Gastroesophageal sphincter (tissue), 4 donors: ENCODE results near the gene ATG4A. TPM values are rescaled to one million over a fixed set of nuclear protein-coding genes. Genes with fewer than 3 reads are reported as not detected.

Experiments
- ATAC-seq: fragments of 150-250 bp; one replicate; pipeline ENCODE4 v1.9.1; 2016; ENCODE audit warnings: mild to moderate bottlenecking, moderate library complexity
- H3K27ac ChIP-seq, 4 donors: fragments of 200-600 bp; sonication (generic) in 3 of 4; 1 replicate in 3 of 4; 2 replicates in 1 of 4; pipeline ENCODE4 v1.5.1; 2016 to 2019
- H3K27me3 ChIP-seq: fragments of 200-600 bp; sonication (generic); one replicate; pipeline ENCODE4 v1.5.1; 2019
- H3K36me3 ChIP-seq, 2 donors: fragments of 200-600 bp; sonication (generic); one replicate each; pipeline ENCODE4 v1.5.1; 2019; ENCODE audit warnings: control low read depth in 1 of 2
- H3K4me1 ChIP-seq, 3 donors: fragments of 200-600 bp; sonication (generic); 1 replicate in 2 of 3; 2 replicates in 1 of 3; pipeline ENCODE4 v1.5.1; 2016 to 2019; ENCODE audit warnings: control low read depth in 2 of 3
- H3K4me3 ChIP-seq, 2 donors: fragments of 200-600 bp; sonication (generic); one replicate each; pipeline ENCODE4 v1.5.1; 2019; ENCODE audit warnings: mild to moderate bottlenecking in 1 of 2, moderate library complexity in 1 of 2
- H3K9me3 ChIP-seq, 3 donors: fragments of 200-600 bp; sonication (generic); one replicate each; pipeline ENCODE4 v1.5.1; 2017 to 2019; ENCODE audit warnings: control low read depth in 2 of 3
- EP300 ChIP-seq: sonication (generic); formaldehyde crosslinking; IDR thresholded peaks from one replicate; pipeline ENCODE4 v1.6.1; 2017; ENCODE audit warnings: antibody characterized with exemption, mild to moderate bottlenecking
- POLR2A ChIP-seq, 2 donors: fragments of 450-650 bp; IDR thresholded peaks; one replicate each; pipeline ENCODE4 v1.6.1; 2017; ENCODE audit warnings: antibody characterized with exemption in 2 of 2, mild to moderate bottlenecking in 2 of 2, moderate library complexity in 1 of 2
- POLR2AphosphoS5 ChIP-seq: sonication (generic); formaldehyde crosslinking; IDR thresholded peaks from one replicate; pipeline ENCODE4 v1.6.1; 2017; ENCODE audit warnings: antibody characterized with exemption
- WGBS, 2 donors: methylation state at CpG; one replicate each; pipeline ENCODE4 v1.1.5; 2018; ENCODE audit warnings: low coverage in 1 of 2; 5-methylcytosine and 5-hydroxymethylcytosine counted together
- total RNA-seq, 4 donors: library from RNA; depleted of rRNA; stranded (reverse); fragments of >200 nt; gene quantifications; one replicate each; pipeline ENCODE4 v1.1.0, GENCODE V29; 2016
- TF ChIP-seq, protein P1 (sequence below), 4 experiments: fragments of 200-600 bp in 2 of 4; fragments of 450-650 bp in 2 of 4; sonication (generic) in 1 of 4; IDR thresholded peaks; one replicate each; pipeline ENCODE4 v1.5.1; 2017 to 2019; ENCODE audit warnings: antibody characterized with exemption in 4 of 4, mild to moderate bottlenecking in 2 of 4, moderate library complexity in 2 of 4

Gene ATG4A, protein sequence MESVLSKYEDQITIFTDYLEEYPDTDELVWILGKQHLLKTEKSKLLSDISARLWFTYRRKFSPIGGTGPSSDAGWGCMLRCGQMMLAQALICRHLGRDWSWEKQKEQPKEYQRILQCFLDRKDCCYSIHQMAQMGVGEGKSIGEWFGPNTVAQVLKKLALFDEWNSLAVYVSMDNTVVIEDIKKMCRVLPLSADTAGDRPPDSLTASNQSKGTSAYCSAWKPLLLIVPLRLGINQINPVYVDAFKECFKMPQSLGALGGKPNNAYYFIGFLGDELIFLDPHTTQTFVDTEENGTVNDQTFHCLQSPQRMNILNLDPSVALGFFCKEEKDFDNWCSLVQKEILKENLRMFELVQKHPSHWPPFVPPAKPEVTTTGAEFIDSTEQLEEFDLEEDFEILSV
- total RNA-seq = 10 to 100 TPM in 3 of 4 donors, 1 to 10 TPM in 1; 9.3 to 13.6 (median 11.8) TPM

DNA sequence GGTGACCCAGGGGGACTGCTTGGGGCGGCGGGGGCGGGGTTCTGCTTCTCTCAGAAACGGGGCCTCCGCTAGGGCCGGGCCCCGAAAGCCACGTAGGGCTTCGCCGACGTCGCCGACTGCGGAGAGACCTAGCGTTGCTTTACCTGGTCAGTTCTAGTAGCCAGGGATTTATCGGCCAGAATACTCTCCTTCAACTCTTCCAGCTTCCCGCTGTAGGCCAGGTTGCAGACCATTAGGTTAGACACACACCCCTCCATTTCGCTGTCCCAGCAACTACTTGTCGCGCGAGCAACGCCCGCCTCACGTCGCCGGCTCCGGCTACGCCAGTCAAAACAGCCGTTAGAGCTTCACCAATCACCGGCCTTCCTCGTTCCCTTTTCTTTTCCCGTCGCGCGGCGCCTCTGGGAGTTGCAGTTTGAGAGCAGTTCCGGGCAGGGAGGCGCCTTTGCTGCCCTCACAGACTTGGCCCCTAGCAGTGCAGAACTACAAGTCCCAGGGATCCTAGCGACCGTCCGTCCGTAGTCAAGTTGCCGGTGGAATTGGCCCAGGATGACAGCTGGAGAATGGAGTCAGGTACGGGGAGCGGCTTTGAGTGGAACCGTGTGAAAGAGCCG is at the start of gene ATG4A, which contains the start of gene PSMD10:
Gene ATG4A, plus strand, starts transcription at position 515 of the 614 bp plus-strand sequence. Its CDS starts 49 bp downstream, at position 564.
Gene PSMD10, minus strand, starts transcription at position 279 of the 614 bp plus-strand sequence. Its CDS starts 22 bp downstream, at position 257.
- H3K36me3 ChIP-seq = peaks cover 0 to 15% of the 10 kb centered on the region in 2 donors
- H3K27ac ChIP-seq = peak within 1 kb of the TSS; percentile 86 to 88 (median 87)
- ATAC-seq = peak; percentile 99
- no peaks in the 10 kb centered on the region for H3K27me3 ChIP-seq
- H3K4me3 ChIP-seq = peak within 1 kb of the TSS; percentile 65 to 84
- 43% methylated on average over 12 of the region's 47 CpGs; no CpG with 5 or more reads in 1 of the 2 donors for WGBS, 2 donors
- H3K9me3 ChIP-seq = no peaks in the 10 kb centered on the region
- TF ChIP-seq POLR2A (IDR thresholded peaks at IDR 0.05) = peak; percentile 40 to 45
- peak; percentile 80 for TF ChIP-seq POLR2AphosphoS5
- no peak for TF ChIP-seq EP300
- TF ChIP-seq, protein P1, sequence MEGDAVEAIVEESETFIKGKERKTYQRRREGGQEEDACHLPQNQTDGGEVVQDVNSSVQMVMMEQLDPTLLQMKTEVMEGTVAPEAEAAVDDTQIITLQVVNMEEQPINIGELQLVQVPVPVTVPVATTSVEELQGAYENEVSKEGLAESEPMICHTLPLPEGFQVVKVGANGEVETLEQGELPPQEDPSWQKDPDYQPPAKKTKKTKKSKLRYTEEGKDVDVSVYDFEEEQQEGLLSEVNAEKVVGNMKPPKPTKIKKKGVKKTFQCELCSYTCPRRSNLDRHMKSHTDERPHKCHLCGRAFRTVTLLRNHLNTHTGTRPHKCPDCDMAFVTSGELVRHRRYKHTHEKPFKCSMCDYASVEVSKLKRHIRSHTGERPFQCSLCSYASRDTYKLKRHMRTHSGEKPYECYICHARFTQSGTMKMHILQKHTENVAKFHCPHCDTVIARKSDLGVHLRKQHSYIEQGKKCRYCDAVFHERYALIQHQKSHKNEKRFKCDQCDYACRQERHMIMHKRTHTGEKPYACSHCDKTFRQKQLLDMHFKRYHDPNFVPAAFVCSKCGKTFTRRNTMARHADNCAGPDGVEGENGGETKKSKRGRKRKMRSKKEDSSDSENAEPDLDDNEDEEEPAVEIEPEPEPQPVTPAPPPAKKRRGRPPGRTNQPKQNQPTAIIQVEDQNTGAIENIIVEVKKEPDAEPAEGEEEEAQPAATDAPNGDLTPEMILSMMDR (IDR thresholded peaks at IDR 0.05) = peak in 3 of 4 experiments; percentile 13 to 30 (median 21)
- H3K4me1 ChIP-seq = peaks cover 0 to 29% (median 0%) of the 10 kb centered on the region in 3 donors

DNA sequence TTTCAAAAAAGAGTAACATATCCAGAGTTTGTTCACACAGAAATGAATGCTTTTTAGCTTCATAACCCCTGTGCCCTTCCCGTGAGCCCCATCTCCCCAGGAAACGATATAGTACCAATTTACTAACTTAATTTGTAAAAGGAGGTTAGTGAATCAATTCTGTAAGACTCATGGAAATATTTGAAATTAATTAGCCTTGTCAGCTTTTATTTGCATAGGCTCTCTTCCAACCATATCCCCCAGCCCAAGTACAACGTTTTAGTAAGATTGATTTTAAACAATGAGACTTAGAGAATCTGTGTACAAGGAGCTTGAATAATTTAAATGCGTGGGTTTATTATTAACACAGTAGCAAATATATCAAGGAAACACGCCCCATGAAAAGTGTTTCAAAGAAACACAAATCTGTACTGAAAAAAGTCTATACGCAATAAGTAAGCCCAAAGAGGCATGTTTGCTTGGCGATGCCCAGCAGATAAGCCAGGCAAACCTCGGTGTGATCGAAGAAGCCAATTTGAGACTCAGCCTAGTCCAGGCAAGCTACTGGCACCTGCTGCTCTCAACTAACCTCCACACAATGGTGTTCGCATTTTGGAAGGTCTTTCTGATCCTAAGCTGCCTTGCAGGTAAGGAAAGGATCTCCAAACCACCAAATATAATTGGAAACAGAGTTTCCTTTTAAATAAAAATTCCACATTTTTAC is 46.9 kb upstream of the ATG4A start, which contains the start of gene VSIG1:
Gene VSIG1, plus strand, starts transcription at position 512 of the 703 bp plus-strand sequence. Its CDS starts 66 bp downstream, at position 578.
- no peak within 1 kb of the TSS for H3K27ac ChIP-seq
- WGBS, 2 donors = 73 to 84% methylated on average over 9 to 10 of the region's 10 CpGs
- ATAC-seq = no peak
- no peaks in the 10 kb centered on the region for H3K9me3 ChIP-seq
- no peaks in the 10 kb centered on the region for H3K27me3 ChIP-seq
- no peaks in the 10 kb centered on the region for H3K4me1 ChIP-seq
- H3K4me3 ChIP-seq = no peak within 1 kb of the TSS
- H3K36me3 ChIP-seq = no peaks in the 10 kb centered on the region
- TF ChIP-seq, protein P1 (IDR thresholded peaks at IDR 0.05) = no peak
- TF ChIP-seq POLR2A (IDR thresholded peaks at IDR 0.05) (no peak), EP300 (no peak), POLR2AphosphoS5 (no peak)

DNA sequence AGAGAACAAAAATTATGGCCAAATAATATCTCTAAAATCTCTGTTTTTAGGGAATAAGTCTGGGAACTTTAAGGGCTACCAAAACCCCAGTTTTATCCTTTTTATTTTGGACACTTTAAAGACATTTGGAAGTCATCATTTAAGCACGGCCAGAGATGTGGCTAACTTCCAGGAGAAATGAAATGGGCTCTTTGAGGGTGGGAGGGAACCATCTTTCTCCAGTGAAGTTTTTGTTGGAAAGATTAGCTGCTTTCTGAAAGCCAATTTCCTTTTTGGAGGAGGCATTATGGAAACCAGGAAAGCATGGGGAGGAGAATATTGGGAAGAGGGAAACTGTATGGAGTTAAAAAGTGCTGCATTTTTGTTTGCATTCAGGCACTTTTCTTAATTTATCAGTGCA is 41.9 kb upstream of the ATG4A start:
- Histone ChIP-seq H3K27ac (no peak overlapping the region), H3K27me3 (no peaks in the 10 kb centered on the region), H3K4me1 (no peaks in the 10 kb centered on the region), H3K4me3 (no peak overlapping the region), H3K9me3 (no peaks in the 10 kb centered on the region), H3K36me3 (no peaks in the 10 kb centered on the region)
- WGBS, 2 donors = 25 to 86% methylated on average over 1 of the region's 1 CpG
- no peak for ATAC-seq
- TF ChIP-seq POLR2A (IDR thresholded peaks at IDR 0.05) (no peak), EP300 (no peak), POLR2AphosphoS5 (no peak)
- TF ChIP-seq, protein P1 (IDR thresholded peaks at IDR 0.05) = no peak

DNA sequence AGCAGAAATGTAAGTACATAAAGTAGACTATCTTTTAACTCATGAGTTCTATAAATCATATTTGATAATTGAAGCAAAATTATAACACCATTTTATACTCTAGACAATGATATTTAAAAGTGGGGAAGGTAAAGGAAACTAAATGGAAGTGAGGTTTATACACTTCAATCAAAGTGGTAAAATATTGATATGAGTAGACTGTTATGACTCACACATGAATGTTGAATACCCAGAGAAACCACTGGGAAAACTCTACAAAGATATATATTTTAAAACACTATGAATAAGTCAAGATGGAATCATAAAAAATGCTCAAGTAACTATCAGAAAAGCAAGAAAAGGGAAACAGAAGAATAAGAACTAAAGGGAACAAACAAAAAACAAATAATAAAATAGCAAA is 38.4 kb upstream of the ATG4A start:
- Histone ChIP-seq H3K9me3 (no peaks in the 10 kb centered on the region), H3K4me1 (no peaks in the 10 kb centered on the region), H3K27me3 (no peaks in the 10 kb centered on the region), H3K36me3 (no peaks in the 10 kb centered on the region), H3K4me3 (no peak overlapping the region), H3K27ac (no peak overlapping the region)
- TF ChIP-seq, protein P1 (IDR thresholded peaks at IDR 0.05) = no peak
- TF ChIP-seq POLR2A (IDR thresholded peaks at IDR 0.05) = no peak
- no peak for TF ChIP-seq EP300
- TF ChIP-seq POLR2AphosphoS5 = no peak
- ATAC-seq = no peak
